Loucy (cell line): ENCODE measurements around the gene NBPF12.
"Not testable (repeated sequence)": the region's sequence is repeated elsewhere in the genome, so short reads cannot be mapped to it uniquely, and the experiment has no call there.

Experiments used
- H2AFZ ChIP-seq: fragments of 200-600 bp; sonication (generic); 2 replicates; pipeline ENCODE4 v1.6.0; 2016; ENCODE audit warnings: antibody characterized with exemption, mild to moderate bottlenecking, low read length, moderate library complexity
- H3F3A ChIP-seq: fragments of 200-600 bp; 2 replicates; pipeline ENCODE4 v1.6.0; 2016; ENCODE audit warnings: antibody characterized with exemption, low read depth, mild to moderate bottlenecking
- H3K27me3 ChIP-seq: fragments of 200-600 bp; sonication (generic); 2 replicates; pipeline ENCODE4 v1.6.1; 2014; ENCODE audit warnings: low read length, mild to moderate bottlenecking; ENCODE audit not compliant: insufficient read depth, poor library complexity, severe bottlenecking
- H3K36me3 ChIP-seq: fragments of 200-600 bp; sonication (generic); 2 replicates; pipeline ENCODE4 v1.6.1; 2016; ENCODE audit warnings: low read length; ENCODE audit not compliant: insufficient read depth
- H3K4me1 ChIP-seq: fragments of 200-600 bp; sonication (generic); 2 replicates; pipeline ENCODE4 v1.5.1; 2014; ENCODE audit warnings: low read length, mild to moderate bottlenecking; ENCODE audit not compliant: insufficient read depth, poor library complexity, severe bottlenecking
- H3K4me2 ChIP-seq: fragments of 200-600 bp; sonication (generic); 2 replicates; pipeline ENCODE4 v1.6.0; 2014; ENCODE audit warnings: antibody characterized with exemption, low read length, low read depth, mild to moderate bottlenecking; ENCODE audit not compliant: poor library complexity, severe bottlenecking
- H3K4me3 ChIP-seq: fragments of 200-600 bp; sonication (generic); 2 replicates; pipeline ENCODE4 v1.5.1; 2014; ENCODE audit warnings: low read length, mild to moderate bottlenecking, mixed read lengths; ENCODE audit not compliant: poor library complexity, severe bottlenecking
- H3K79me2 ChIP-seq: fragments of 200-600 bp; sonication (generic); 2 replicates; pipeline ENCODE4 v1.6.1; 2014; ENCODE audit warnings: low read length; ENCODE audit not compliant: insufficient read depth
- H3K9ac ChIP-seq: fragments of 200-600 bp; sonication (generic); 2 replicates; pipeline ENCODE4 v1.6.0; 2014; ENCODE audit warnings: mild to moderate bottlenecking, low read depth, low read length, moderate library complexity; ENCODE audit not compliant: poor library complexity, severe bottlenecking
- H3K9me2 ChIP-seq: fragments of 200-600 bp; sonication (generic); replicated peaks from 2 replicates; pipeline ENCODE4 v1.6.1; 2016; ENCODE audit warnings: low read depth, low read length, mixed read lengths
- H3K9me3 ChIP-seq: fragments of 200-600 bp; sonication (generic); 2 replicates; pipeline ENCODE4 v1.6.1; 2014; ENCODE audit warnings: mild to moderate bottlenecking, antibody characterized with exemption, low read length, low read depth; ENCODE audit not compliant: insufficient read depth
- H4K20me1 ChIP-seq: fragments of 200-600 bp; sonication (generic); 2 replicates; pipeline ENCODE4 v1.6.0; 2014; ENCODE audit warnings: antibody characterized with exemption, low read length, mild to moderate bottlenecking; ENCODE audit not compliant: insufficient read depth, poor library complexity, severe bottlenecking

The NBPF12 gene

GRCh38 chr1:146938242-146938902, at the start of gene NBPF12:
Gene NBPF12, plus strand, starts transcription at chr1:146938324. Its CDS starts 21,820 bp downstream, at chr1:146960144.
- not testable (repeated sequence) for H3K9me2 ChIP-seq, H3K36me3 ChIP-seq, H3K27me3 ChIP-seq, H3F3A ChIP-seq, H3K9me3 ChIP-seq, H3K79me2 ChIP-seq, H4K20me1 ChIP-seq, H3K4me1 ChIP-seq
- H3K4me3 ChIP-seq: peak within 1 kb of the TSS; percentile 89
- H3K9ac ChIP-seq: peak within 1 kb of the TSS; percentile 83
- peak within 1 kb of the TSS; percentile 78 for H2AFZ ChIP-seq
- H3K4me2 ChIP-seq: peak within 1 kb of the TSS; percentile 65

- not testable (repeated sequence) for H3F3A ChIP-seq, H3K4me1 ChIP-seq, H3K9me2 ChIP-seq, H3K27me3 ChIP-seq, H3K36me3 ChIP-seq, H4K20me1 ChIP-seq, H3K4me3 ChIP-seq, H3K4me2 ChIP-seq, H3K9ac ChIP-seq, H2AFZ ChIP-seq, H3K79me2 ChIP-seq, H3K9me3 ChIP-seq
Observed at GRCh38 chr1:146891355-146891754, 46.8 kb upstream of the NBPF12 start.

- H3K4me3 ChIP-seq, H3K36me3 ChIP-seq: not testable (repeated sequence)
Observed at GRCh38 chr1:146892331-146892730, 45.8 kb upstream of the NBPF12 start.

GRCh38 chr1:146907565-146908261, 30.4 kb upstream of the NBPF12 start:
- H2AFZ ChIP-seq, H3K9ac ChIP-seq, H3K36me3 ChIP-seq, H3K27me3 ChIP-seq, H3K4me2 ChIP-seq, H3K4me1 ChIP-seq, H4K20me1 ChIP-seq, H3K79me2 ChIP-seq, H3K4me3 ChIP-seq, H3K9me2 ChIP-seq, H3K9me3 ChIP-seq, H3F3A ChIP-seq: not testable (repeated sequence)

More at GRCh38 chr1:146892331-146892730, 45.8 kb upstream of the NBPF12 start:
- not testable (repeated sequence) for H4K20me1 ChIP-seq, H3K9ac ChIP-seq, H2AFZ ChIP-seq, H3K4me2 ChIP-seq, H3K27me3 ChIP-seq, H3K79me2 ChIP-seq, H3K9me2 ChIP-seq, H3F3A ChIP-seq, H3K4me1 ChIP-seq, H3K9me3 ChIP-seq

- H3K9ac ChIP-seq, H3K27me3 ChIP-seq, H3K79me2 ChIP-seq, H3K36me3 ChIP-seq, H3K4me1 ChIP-seq, H4K20me1 ChIP-seq, H2AFZ ChIP-seq, H3K9me2 ChIP-seq, H3K4me2 ChIP-seq, H3K9me3 ChIP-seq, H3F3A ChIP-seq, H3K4me3 ChIP-seq: not testable (repeated sequence)
Observed at GRCh38 chr1:146912975-146913374, 25.1 kb upstream of the NBPF12 start.

GRCh38 chr1:146920811-146921210, 17.3 kb upstream of the NBPF12 start:
- H3K4me3 ChIP-seq, H3F3A ChIP-seq, H3K27me3 ChIP-seq, H3K4me2 ChIP-seq, H2AFZ ChIP-seq, H3K9me2 ChIP-seq, H3K4me1 ChIP-seq, H3K36me3 ChIP-seq, H3K9me3 ChIP-seq, H3K9ac ChIP-seq, H4K20me1 ChIP-seq, H3K79me2 ChIP-seq: not testable (repeated sequence)

GRCh38 chr1:146922614-146923013, 15.5 kb upstream of the NBPF12 start:
- H3K9me3 ChIP-seq, H4K20me1 ChIP-seq, H3K36me3 ChIP-seq, H2AFZ ChIP-seq, H3K4me2 ChIP-seq, H3K27me3 ChIP-seq, H3K79me2 ChIP-seq, H3F3A ChIP-seq, H3K4me3 ChIP-seq, H3K9me2 ChIP-seq, H3K4me1 ChIP-seq, H3K9ac ChIP-seq: not testable (repeated sequence)
